T-cell (primary cell): ENCODE measurements around the gene KLHDC10. TPM values are rescaled to one million over a fixed set of nuclear protein-coding genes. Genes with fewer than 3 reads are reported as not detected.
"Not testable (repeated sequence)": the region's sequence is repeated elsewhere in the genome, so short reads cannot be mapped to it uniquely, and the experiment has no call there.

Experiments used
- ATAC-seq, 4 experiments: fragments of 200-7000 bp in 3 of 4; fragments of 150-1000 bp in 1 of 4; cut with Tn5 transposase; replicated peaks in 1 of 4; 1 replicate in 3 of 4; 2 replicates in 1 of 4; pipeline ENCODE4 v1.10.0; 2021; ENCODE audit warnings: moderate library complexity in 3 of 4, mild to moderate bottlenecking in 2 of 4, moderate number of reproducible peaks in 1 of 4
- CTCF ChIA-PET, 2 donors: fragments of 300-600 bp; sonication (Branson Sonifier 250); formaldehyde crosslinking; loops; one replicate each; lab custom pipeline; 2022; ENCODE audit warnings: antibody characterized with exemption in 2 of 2; lab: Charles Lee
- POLR2A ChIA-PET, 2 donors: fragments of 300-600 bp; sonication (Branson Sonifier 250); formaldehyde crosslinking; loops; one replicate each; lab custom pipeline; 2022; ENCODE audit warnings: antibody characterized with exemption in 2 of 2; lab: Charles Lee
- DNase-seq, 35 experiments: peaks; one replicate each; pipeline versions ENCODE4 v3.0.0 to v3.0.0-alpha.2; 2013 to 2023
- H3K27ac ChIP-seq: one replicate; pipeline ENCODE4 v1.5.1; 2013; ENCODE audit warnings: low read length
- H3K27me3 ChIP-seq, 2 experiments: replicated peaks in 1 of 2; 1 replicate in 1 of 2; 2 replicates in 1 of 2; pipeline versions ENCODE4 v1.6.1 to v1.7.0; 2013; ENCODE audit warnings: low read length in 1 of 2, mixed read lengths in 1 of 2; ENCODE audit not compliant: control insufficient read depth in 2 of 2, insufficient read depth in 2 of 2; ENCODE audit errors: extremely low read depth in 1 of 2
- H3K36me3 ChIP-seq, 2 donors: 1 replicate in 1 of 2; 2 replicates in 1 of 2; pipeline versions ENCODE4 v1.6.1 to v1.7.0; 2013; ENCODE audit warnings: low read length in 1 of 2; ENCODE audit not compliant: control insufficient read depth in 2 of 2, insufficient read depth in 1 of 2; ENCODE audit errors: extremely low read depth in 1 of 2
- H3K4me1 ChIP-seq, 2 experiments: 1 replicate in 1 of 2; 2 replicates in 1 of 2; pipeline versions ENCODE4 v1.6.1 to v1.7.0; 2013; ENCODE audit warnings: low read length in 2 of 2, mixed read lengths in 1 of 2; ENCODE audit not compliant: insufficient read depth in 2 of 2, control insufficient read depth in 1 of 2; ENCODE audit errors: extremely low read depth in 1 of 2
- H3K4me3 ChIP-seq, 2 donors: 1 replicate in 1 of 2; 2 replicates in 1 of 2; pipeline versions ENCODE4 v1.5.1 to v1.7.0; 2013; ENCODE audit warnings: mild to moderate bottlenecking in 2 of 2, low read length in 1 of 2, moderate library complexity in 1 of 2; ENCODE audit not compliant: control insufficient read depth in 1 of 2; ENCODE audit errors: extremely low read depth in 1 of 2
- H3K9me3 ChIP-seq: 2 replicates; pipeline ENCODE4 v1.7.0; 2013
- H3K27ac Mint-ChIP-seq, 2 donors: one replicate each; pipeline ENCODE4 v1.8.0; 2020 to 2021; ENCODE audit warnings: mild to moderate bottlenecking in 2 of 2, mixed read lengths in 2 of 2
- H3K27me3 Mint-ChIP-seq, 2 donors: one replicate each; pipeline ENCODE4 v1.8.0; 2021 to 2022; ENCODE audit warnings: mixed read lengths in 2 of 2
- H3K36me3 Mint-ChIP-seq: one replicate; pipeline ENCODE4 v1.8.0; 2021; ENCODE audit warnings: mixed read lengths
- H3K4me1 Mint-ChIP-seq, 3 donors: one replicate each; pipeline ENCODE4 v1.8.0; 2020 to 2022; ENCODE audit warnings: mixed read lengths in 3 of 3, mild to moderate bottlenecking in 1 of 3
- H3K4me3 Mint-ChIP-seq, 3 donors: one replicate each; pipeline ENCODE4 v1.8.0; 2020 to 2022; ENCODE audit warnings: mild to moderate bottlenecking in 3 of 3, mixed read lengths in 3 of 3, moderate library complexity in 3 of 3
- H3K9me3 Mint-ChIP-seq, 3 donors: one replicate each; pipeline ENCODE4 v1.8.0; 2020 to 2022; ENCODE audit warnings: mixed read lengths in 3 of 3
- WGBS: methylation state at CpG from one replicate; pipeline ENCODE4 v1.1.5; 2013; ENCODE audit warnings: missing lambda C conversion rate; ENCODE audit not compliant: insufficient coverage; 5-methylcytosine and 5-hydroxymethylcytosine counted together
- total RNA-seq, 35 experiments: library from RNA in 6 of 35; stranded (reverse) in 6 of 35; fragments of 120-200 nt in 1 of 35; gene quantifications; one replicate each; pipeline versions ENCODE4 v1.2.1 to v1.2.4 and lab custom pipeline; 2013 to 2026

The KLHDC10 gene
- total RNA-seq, 5 donors from 2014 or later (not counting 1 experiment from before 2014, with no cell fraction given), result 15.2 to 20.5 (median 16.4) TPM

- no peak overlapping the region for H3K27ac ChIP-seq
These were observed 48.0 kb downstream of the KLHDC10 start for GRCh38 chr7:130118294-130118693.

GRCh38 chr7:130118801-130119200 is 48.5 kb downstream of the KLHDC10 start:
- no peak overlapping the region for H3K27ac Mint-ChIP-seq
- ChIA-PET POLR2A (interaction anchor here in 1 of 2 donors (0.6 kb wide), 1 partner anchor 32 kb away, joined by 4 read pairs; no protein-coding TSS in a partner anchor), CTCF (no interaction called here)
- H3K9me3 Mint-ChIP-seq, result no peaks in the 10 kb centered on the region
- no peak overlapping the region for H3K4me3 Mint-ChIP-seq
- H3K4me3 ChIP-seq, result no peak overlapping the region
- peaks cover 6 to 47% of the 10 kb centered on the region in 2 donors for H3K36me3 ChIP-seq
- ATAC-seq (no peak), DNase-seq (no peak)
- H3K4me1 Mint-ChIP-seq, result peaks cover 0 to 7% (median 0%) of the 10 kb centered on the region in 3 donors
- no peaks in the 10 kb centered on the region for H3K9me3 ChIP-seq
- H3K36me3 Mint-ChIP-seq, result peaks cover 34% of the 10 kb centered on the region
- no peaks in the 10 kb centered on the region for H3K27me3 ChIP-seq
- no peaks in the 10 kb centered on the region for H3K27me3 Mint-ChIP-seq
- WGBS, result 90% methylated on average over 2 of the region's 4 CpGs
- H3K27ac ChIP-seq, result no peak overlapping the region
- H3K4me1 ChIP-seq, result no peaks in the 10 kb centered on the region

More at GRCh38 chr7:130118294-130118693, 48.0 kb downstream of the KLHDC10 start:
- Mint-ChIP-seq H3K27ac (no peak overlapping the region), H3K27me3 (no peaks in the 10 kb centered on the region), H3K9me3 (no peaks in the 10 kb centered on the region), H3K36me3 (peaks cover 29% of the 10 kb centered on the region), H3K4me3 (no peak overlapping the region), H3K4me1 (peaks cover 0 to 7% (median 0%) of the 10 kb centered on the region in 3 donors)
- peaks cover 6 to 42% of the 10 kb centered on the region in 2 donors for H3K36me3 ChIP-seq
- no peak overlapping the region for H3K4me3 ChIP-seq
- no peaks in the 10 kb centered on the region for H3K27me3 ChIP-seq
- ChIA-PET CTCF (no interaction called here), POLR2A (no interaction called here)
- no peaks in the 10 kb centered on the region for H3K9me3 ChIP-seq
- WGBS, result no CpG with 5 or more reads among the region's 5 CpGs
- no peaks in the 10 kb centered on the region for H3K4me1 ChIP-seq
- no peak for ATAC-seq
- DNase-seq, result no peak

- ATAC-seq, result no peak
- no peak overlapping the region for H3K4me3 ChIP-seq
- no peak overlapping the region for H3K27ac Mint-ChIP-seq
- ChIA-PET CTCF (no interaction called here), POLR2A (interaction anchor here in 1 of 2 donors (0.7 kb wide), 1 partner anchor 11 kb away, joined by 5 read pairs; no protein-coding TSS in a partner anchor)
- peaks cover 6 to 73% of the 10 kb centered on the region in 2 donors for H3K36me3 ChIP-seq
- H3K4me1 ChIP-seq, result no peaks in the 10 kb centered on the region
- DNase-seq, result no peak
- H3K36me3 Mint-ChIP-seq, result peaks cover 55% of the 10 kb centered on the region
- no peak overlapping the region for H3K4me3 Mint-ChIP-seq
- H3K27me3 Mint-ChIP-seq, result no peaks in the 10 kb centered on the region
- H3K4me1 Mint-ChIP-seq, result no peaks in the 10 kb centered on the region
- no peaks in the 10 kb centered on the region for H3K27me3 ChIP-seq
- H3K27ac ChIP-seq, result no peak overlapping the region
- no peaks in the 10 kb centered on the region for H3K9me3 Mint-ChIP-seq
- no peaks in the 10 kb centered on the region for H3K9me3 ChIP-seq
These were observed 53.2 kb downstream of the KLHDC10 start for GRCh38 chr7:130123501-130123900.

- Mint-ChIP-seq H3K4me3 (no peak overlapping the region), H3K27me3 (no peaks in the 10 kb centered on the region), H3K9me3 (no peaks in the 10 kb centered on the region), H3K27ac (no peak overlapping the region), H3K4me1 (no peaks in the 10 kb centered on the region), H3K36me3 (peaks cover 62% of the 10 kb centered on the region)
- no peaks in the 10 kb centered on the region for H3K9me3 ChIP-seq
- no peak for DNase-seq
- ChIA-PET POLR2A (no interaction called here), CTCF (no interaction called here)
- H3K4me3 ChIP-seq, result no peak overlapping the region
- H3K27ac ChIP-seq, result no peak overlapping the region
- no peak for ATAC-seq
- no peaks in the 10 kb centered on the region for H3K4me1 ChIP-seq
- no peaks in the 10 kb centered on the region for H3K27me3 ChIP-seq
- 100% methylated on average over 2 of the region's 2 CpGs for WGBS
- peaks cover 6 to 80% of the 10 kb centered on the region in 2 donors for H3K36me3 ChIP-seq
These were observed 54.4 kb downstream of the KLHDC10 start for GRCh38 chr7:130124711-130125110.

- no CpG with 5 or more reads among the region's 3 CpGs for WGBS
- CTCF ChIA-PET, result not testable (repeated sequence)
These were observed 56.5 kb downstream of the KLHDC10 start for GRCh38 chr7:130126840-130127239.

GRCh38 chr7:130127404-130127803 is 57.1 kb downstream of the KLHDC10 start:
- peaks cover 65% of the 10 kb centered on the region for H3K36me3 Mint-ChIP-seq
- H3K9me3 Mint-ChIP-seq, result no peaks in the 10 kb centered on the region
- DNase-seq (no peak), ATAC-seq (no peak)
- no CpG with 5 or more reads among the region's 2 CpGs for WGBS
- H3K4me1 Mint-ChIP-seq, result no peaks in the 10 kb centered on the region
- Histone ChIP-seq H3K4me3 (no peak overlapping the region), H3K36me3 (peaks cover 0 to 76% of the 10 kb centered on the region in 2 donors), H3K27me3 (no peaks in the 10 kb centered on the region), H3K4me1 (no peaks in the 10 kb centered on the region), H3K27ac (no peak overlapping the region), H3K9me3 (no peaks in the 10 kb centered on the region)
- H3K27ac Mint-ChIP-seq, result no peak overlapping the region
- CTCF ChIA-PET, result no interaction called here
- POLR2A ChIA-PET, result interaction anchor here in 1 of 2 donors (0.5 kb wide), 2 partner anchors 422 to 1800 kb away, joined by 3 to 4 read pairs; no protein-coding TSS in a partner anchor
- H3K27me3 Mint-ChIP-seq, result no peaks in the 10 kb centered on the region
- H3K4me3 Mint-ChIP-seq, result no peak overlapping the region

More at GRCh38 chr7:130126840-130127239, 56.5 kb downstream of the KLHDC10 start:
- ATAC-seq, H3K9me3 ChIP-seq, H3K27me3 Mint-ChIP-seq, H3K27me3 ChIP-seq, H3K4me1 ChIP-seq, DNase-seq, H3K4me3 ChIP-seq, H3K4me1 Mint-ChIP-seq, POLR2A ChIA-PET, H3K4me3 Mint-ChIP-seq, H3K9me3 Mint-ChIP-seq, H3K27ac ChIP-seq, H3K27ac Mint-ChIP-seq: not testable (repeated sequence)
- peaks cover 0 to 80% of the 10 kb centered on the region in 2 donors for H3K36me3 ChIP-seq
- peaks cover 68% of the 10 kb centered on the region for H3K36me3 Mint-ChIP-seq
